GM12878 (cell line): ENCODE measurements around the gene DTNA.

Experiments
- CHD1 ChIP-seq: IDR thresholded peaks from 2 replicates; pipeline ENCODE4 v1.6.1; 2012; ENCODE audit warnings: low read depth, low read length, improper control_type of control experiment
- CREM ChIP-seq: IDR thresholded peaks from 2 replicates; pipeline ENCODE4 v1.6.1; 2014; ENCODE audit warnings: antibody characterized with exemption, low read depth
- EP300 ChIP-seq, 2 experiments: fragments of 150-350 bp in 1 of 2; IDR thresholded peaks; 2 replicates each; pipeline ENCODE4 v1.6.1; 2011 to 2012; ENCODE audit warnings: low read depth in 2 of 2, low read length in 2 of 2, borderline replicate concordance in 1 of 2, improper control_type of control experiment in 1 of 2, inconsistent platforms in 1 of 2; ENCODE audit not compliant: control insufficient read depth in 1 of 2
- EZH2 ChIP-seq: IDR thresholded peaks from 2 replicates; pipeline ENCODE4 v1.6.1; 2012; ENCODE audit warnings: low read depth, mild to moderate bottlenecking, control low read depth, inconsistent platforms, low read length, borderline replicate concordance; ENCODE audit not compliant: control insufficient read depth
- FOXM1 ChIP-seq: IDR thresholded peaks from 2 replicates; pipeline ENCODE4 v1.6.1; 2012; ENCODE audit warnings: low read depth, mild to moderate bottlenecking, inconsistent platforms, low read length, moderate library complexity
- KAT2A ChIP-seq: conservative IDR thresholded peaks from 2 replicates; pipeline ENCODE4 v1.6.1; 2011; ENCODE audit warnings: low read depth, low read length; ENCODE audit not compliant: control insufficient read depth
- NFYB ChIP-seq: IDR thresholded peaks from 2 replicates; pipeline ENCODE4 v1.6.1; 2011; ENCODE audit warnings: low read depth, mild to moderate bottlenecking, low read length, improper control_type of control experiment, moderate library complexity; ENCODE audit not compliant: insufficient read depth
- POLR2A ChIP-seq: IDR thresholded peaks from 2 replicates; pipeline ENCODE4 v1.6.1; 2011; ENCODE audit warnings: low read depth, mild to moderate bottlenecking, low read length
- SIX5 ChIP-seq: IDR thresholded peaks from 2 replicates; pipeline ENCODE4 v1.6.1; 2011; ENCODE audit warnings: mild to moderate bottlenecking, low read depth, low read length, moderate library complexity; ENCODE audit not compliant: severe bottlenecking
- YY1 ChIP-seq: IDR thresholded peaks from 2 replicates; pipeline ENCODE4 v1.6.1; 2011; ENCODE audit warnings: low read depth, mild to moderate bottlenecking, low read length
- TF ChIP-seq, protein P1 (sequence below): fragments of 450-650 bp; IDR thresholded peaks from 2 replicates; pipeline ENCODE4 v1.6.1; 2017; ENCODE audit warnings: mild to moderate bottlenecking
- TF ChIP-seq, protein P2 (sequence below), 3 experiments: IDR thresholded peaks in 2 of 3; conservative IDR thresholded peaks in 1 of 3; 2 replicates each; pipeline ENCODE4 v1.5.1; 2011; ENCODE audit warnings: low read depth in 3 of 3, low read length in 3 of 3, mild to moderate bottlenecking in 3 of 3, control low read depth in 2 of 3, moderate library complexity in 2 of 3, inconsistent platforms in 1 of 3, mixed read lengths in 1 of 3; ENCODE audit not compliant: control insufficient read depth in 2 of 3, insufficient read depth in 1 of 3; ENCODE audit errors: extremely low read depth in 1 of 3
- TF ChIP-seq, protein P3 (sequence below): fragments of 450-650 bp; IDR thresholded peaks from 2 replicates; pipeline ENCODE4 v1.6.1; 2014; ENCODE audit warnings: mild to moderate bottlenecking
- TF ChIP-seq, protein P4 (sequence below): fragments of 450-650 bp; IDR thresholded peaks from 2 replicates; pipeline ENCODE4 v1.6.1; 2016; ENCODE audit warnings: mild to moderate bottlenecking, moderate library complexity, borderline replicate concordance

DNA sequence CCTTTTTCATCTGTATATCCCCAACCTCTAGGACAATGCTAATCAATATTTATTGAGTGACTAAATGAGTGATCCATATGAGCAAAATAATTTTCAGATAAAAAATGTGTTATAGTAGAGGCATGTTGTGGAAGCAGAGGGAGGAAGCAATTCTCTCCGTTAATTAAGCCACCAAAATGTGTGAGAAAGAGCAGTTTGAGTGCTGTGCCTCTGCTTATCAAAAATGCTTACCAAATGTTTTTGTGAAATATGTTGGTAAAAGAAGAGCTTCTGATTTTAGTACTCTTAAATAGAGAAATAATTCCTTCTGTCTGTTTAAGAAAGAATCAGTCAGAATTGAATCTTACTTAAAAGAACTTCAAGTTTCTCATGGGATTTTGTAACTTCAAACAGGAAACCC lies 90.3 kb downstream of the DTNA start:
- TF ChIP-seq, protein P1, sequence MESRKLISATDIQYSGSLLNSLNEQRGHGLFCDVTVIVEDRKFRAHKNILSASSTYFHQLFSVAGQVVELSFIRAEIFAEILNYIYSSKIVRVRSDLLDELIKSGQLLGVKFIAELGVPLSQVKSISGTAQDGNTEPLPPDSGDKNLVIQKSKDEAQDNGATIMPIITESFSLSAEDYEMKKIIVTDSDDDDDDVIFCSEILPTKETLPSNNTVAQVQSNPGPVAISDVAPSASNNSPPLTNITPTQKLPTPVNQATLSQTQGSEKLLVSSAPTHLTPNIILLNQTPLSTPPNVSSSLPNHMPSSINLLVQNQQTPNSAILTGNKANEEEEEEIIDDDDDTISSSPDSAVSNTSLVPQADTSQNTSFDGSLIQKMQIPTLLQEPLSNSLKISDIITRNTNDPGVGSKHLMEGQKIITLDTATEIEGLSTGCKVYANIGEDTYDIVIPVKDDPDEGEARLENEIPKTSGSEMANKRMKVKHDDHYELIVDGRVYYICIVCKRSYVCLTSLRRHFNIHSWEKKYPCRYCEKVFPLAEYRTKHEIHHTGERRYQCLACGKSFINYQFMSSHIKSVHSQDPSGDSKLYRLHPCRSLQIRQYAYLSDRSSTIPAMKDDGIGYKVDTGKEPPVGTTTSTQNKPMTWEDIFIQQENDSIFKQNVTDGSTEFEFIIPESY: no peak
- TF ChIP-seq CREM (no peak), SIX5 (no peak), POLR2A (no peak), EZH2 (no peak), CHD1 (no peak), KAT2A (no peak), YY1 (no peak), EP300 (IDR thresholded peaks at IDR 0.05; ENCODE audit: borderline replicate concordance in 1 of 2, control insufficient read depth in 1 of 2, low read depth in 2 of 2, low read length in 2 of 2) (no peak), FOXM1 (no peak), NFYB (no peak)
- TF ChIP-seq, protein P2, sequence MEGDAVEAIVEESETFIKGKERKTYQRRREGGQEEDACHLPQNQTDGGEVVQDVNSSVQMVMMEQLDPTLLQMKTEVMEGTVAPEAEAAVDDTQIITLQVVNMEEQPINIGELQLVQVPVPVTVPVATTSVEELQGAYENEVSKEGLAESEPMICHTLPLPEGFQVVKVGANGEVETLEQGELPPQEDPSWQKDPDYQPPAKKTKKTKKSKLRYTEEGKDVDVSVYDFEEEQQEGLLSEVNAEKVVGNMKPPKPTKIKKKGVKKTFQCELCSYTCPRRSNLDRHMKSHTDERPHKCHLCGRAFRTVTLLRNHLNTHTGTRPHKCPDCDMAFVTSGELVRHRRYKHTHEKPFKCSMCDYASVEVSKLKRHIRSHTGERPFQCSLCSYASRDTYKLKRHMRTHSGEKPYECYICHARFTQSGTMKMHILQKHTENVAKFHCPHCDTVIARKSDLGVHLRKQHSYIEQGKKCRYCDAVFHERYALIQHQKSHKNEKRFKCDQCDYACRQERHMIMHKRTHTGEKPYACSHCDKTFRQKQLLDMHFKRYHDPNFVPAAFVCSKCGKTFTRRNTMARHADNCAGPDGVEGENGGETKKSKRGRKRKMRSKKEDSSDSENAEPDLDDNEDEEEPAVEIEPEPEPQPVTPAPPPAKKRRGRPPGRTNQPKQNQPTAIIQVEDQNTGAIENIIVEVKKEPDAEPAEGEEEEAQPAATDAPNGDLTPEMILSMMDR (IDR thresholded peaks at IDR 0.05 in 2 of 3, conservative IDR thresholded peaks at IDR 0.05 in 1 of 3; ENCODE audit: control insufficient read depth in 2 of 3, extremely low read depth in 1 of 3, insufficient read depth in 1 of 3, low read depth in 3 of 3, low read length in 3 of 3): no peak
- TF ChIP-seq, protein P3, sequence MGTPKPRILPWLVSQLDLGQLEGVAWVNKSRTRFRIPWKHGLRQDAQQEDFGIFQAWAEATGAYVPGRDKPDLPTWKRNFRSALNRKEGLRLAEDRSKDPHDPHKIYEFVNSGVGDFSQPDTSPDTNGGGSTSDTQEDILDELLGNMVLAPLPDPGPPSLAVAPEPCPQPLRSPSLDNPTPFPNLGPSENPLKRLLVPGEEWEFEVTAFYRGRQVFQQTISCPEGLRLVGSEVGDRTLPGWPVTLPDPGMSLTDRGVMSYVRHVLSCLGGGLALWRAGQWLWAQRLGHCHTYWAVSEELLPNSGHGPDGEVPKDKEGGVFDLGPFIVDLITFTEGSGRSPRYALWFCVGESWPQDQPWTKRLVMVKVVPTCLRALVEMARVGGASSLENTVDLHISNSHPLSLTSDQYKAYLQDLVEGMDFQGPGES: no peak
- TF ChIP-seq, protein P4, sequence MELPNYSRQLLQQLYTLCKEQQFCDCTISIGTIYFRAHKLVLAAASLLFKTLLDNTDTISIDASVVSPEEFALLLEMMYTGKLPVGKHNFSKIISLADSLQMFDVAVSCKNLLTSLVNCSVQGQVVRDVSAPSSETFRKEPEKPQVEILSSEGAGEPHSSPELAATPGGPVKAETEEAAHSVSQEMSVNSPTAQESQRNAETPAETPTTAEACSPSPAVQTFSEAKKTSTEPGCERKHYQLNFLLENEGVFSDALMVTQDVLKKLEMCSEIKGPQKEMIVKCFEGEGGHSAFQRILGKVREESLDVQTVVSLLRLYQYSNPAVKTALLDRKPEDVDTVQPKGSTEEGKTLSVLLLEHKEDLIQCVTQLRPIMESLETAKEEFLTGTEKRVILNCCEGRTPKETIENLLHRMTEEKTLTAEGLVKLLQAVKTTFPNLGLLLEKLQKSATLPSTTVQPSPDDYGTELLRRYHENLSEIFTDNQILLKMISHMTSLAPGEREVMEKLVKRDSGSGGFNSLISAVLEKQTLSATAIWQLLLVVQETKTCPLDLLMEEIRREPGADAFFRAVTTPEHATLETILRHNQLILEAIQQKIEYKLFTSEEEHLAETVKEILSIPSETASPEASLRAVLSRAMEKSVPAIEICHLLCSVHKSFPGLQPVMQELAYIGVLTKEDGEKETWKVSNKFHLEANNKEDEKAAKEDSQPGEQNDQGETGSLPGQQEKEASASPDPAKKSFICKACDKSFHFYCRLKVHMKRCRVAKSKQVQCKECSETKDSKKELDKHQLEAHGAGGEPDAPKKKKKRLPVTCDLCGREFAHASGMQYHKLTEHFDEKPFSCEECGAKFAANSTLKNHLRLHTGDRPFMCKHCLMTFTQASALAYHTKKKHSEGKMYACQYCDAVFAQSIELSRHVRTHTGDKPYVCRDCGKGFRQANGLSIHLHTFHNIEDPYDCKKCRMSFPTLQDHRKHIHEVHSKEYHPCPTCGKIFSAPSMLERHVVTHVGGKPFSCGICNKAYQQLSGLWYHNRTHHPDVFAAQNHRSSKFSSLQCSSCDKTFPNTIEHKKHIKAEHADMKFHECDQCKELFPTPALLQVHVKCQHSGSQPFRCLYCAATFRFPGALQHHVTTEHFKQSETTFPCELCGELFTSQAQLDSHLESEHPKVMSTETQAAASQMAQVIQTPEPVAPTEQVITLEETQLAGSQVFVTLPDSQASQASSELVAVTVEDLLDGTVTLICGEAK: no peak
